ENCODE measurements around the gene GABRE. TPM values are rescaled to one million over a fixed set of nuclear protein-coding genes. Genes with fewer than 3 reads are reported as not detected.

GABRE gene
- total RNA-seq, 1 donor from 2014 or later: 31.3 TPM

GRCh38 chrX:151970661-151971060 is 3.8 kb downstream of the GABRE start:
- H3K36me3 ChIP-seq: peaks cover 23% of the 10 kb centered on the region
- no peak for TF ChIP-seq CTCF (IDR thresholded peaks at IDR 0.05; ENCODE audit: borderline replicate concordance)
- H3K9me3 ChIP-seq (replicated peaks): no peaks in the 10 kb centered on the region
- intact Hi-C loops (cut with micrococcal nuclease): no loop called here
- no peak overlapping the region for H3K4me3 ChIP-seq
- H3K27ac ChIP-seq (replicated peaks): peak overlapping the region; percentile 54
- H3K27me3 ChIP-seq (ENCODE audit: low read depth): no peaks in the 10 kb centered on the region
- H3K4me1 ChIP-seq: peaks cover 18% of the 10 kb centered on the region
- DNase-seq: peak; percentile 75

- peaks cover 18% of the 10 kb centered on the region for H3K4me1 ChIP-seq
- H3K9me3 ChIP-seq (replicated peaks): no peaks in the 10 kb centered on the region
- no peak overlapping the region for H3K27ac ChIP-seq (replicated peaks)
- intact Hi-C loops (cut with micrococcal nuclease): no loop called here
- peaks cover 23% of the 10 kb centered on the region for H3K36me3 ChIP-seq
- no peak overlapping the region for H3K4me3 ChIP-seq
- no peak for TF ChIP-seq CTCF (IDR thresholded peaks at IDR 0.05; ENCODE audit: borderline replicate concordance)
- no peak for DNase-seq
- no peaks in the 10 kb centered on the region for H3K27me3 ChIP-seq (ENCODE audit: low read depth)
Measured at GRCh38 chrX:151970027-151970426, 4.4 kb downstream of the GABRE start.

- TF ChIP-seq CTCF (IDR thresholded peaks at IDR 0.05; ENCODE audit: borderline replicate concordance): no peak
- H3K4me1 ChIP-seq: peaks cover 13% of the 10 kb centered on the region
- H3K27ac ChIP-seq (replicated peaks): no peak overlapping the region
- DNase-seq: no peak
- H3K4me3 ChIP-seq: no peak overlapping the region
- peaks cover 23% of the 10 kb centered on the region for H3K36me3 ChIP-seq
- intact Hi-C loops (cut with micrococcal nuclease): no loop called here
- no peaks in the 10 kb centered on the region for H3K9me3 ChIP-seq (replicated peaks)
- no peaks in the 10 kb centered on the region for H3K27me3 ChIP-seq (ENCODE audit: low read depth)
Measured at GRCh38 chrX:151966236-151966635, 8.2 kb downstream of the GABRE start.

GRCh38 chrX:151962034-151962433 is 12.4 kb downstream of the GABRE start:
- no peak overlapping the region for H3K4me3 ChIP-seq
- TF ChIP-seq CTCF (IDR thresholded peaks at IDR 0.05; ENCODE audit: borderline replicate concordance): no peak
- H3K27ac ChIP-seq (replicated peaks): no peak overlapping the region
- no peak for DNase-seq
- intact Hi-C loops (cut with micrococcal nuclease): no loop called here
- no peaks in the 10 kb centered on the region for H3K9me3 ChIP-seq (replicated peaks)
- H3K36me3 ChIP-seq: peaks cover 24% of the 10 kb centered on the region
- H3K4me1 ChIP-seq: no peaks in the 10 kb centered on the region
- no peaks in the 10 kb centered on the region for H3K27me3 ChIP-seq (ENCODE audit: low read depth)

GRCh38 chrX:151958101-151958500 is 16.4 kb downstream of the GABRE start:
- Histone ChIP-seq H3K36me3 (peaks cover 46% of the 10 kb centered on the region), H3K27me3 (ENCODE audit: low read depth) (no peaks in the 10 kb centered on the region), H3K4me1 (no peaks in the 10 kb centered on the region), H3K4me3 (no peak overlapping the region), H3K9me3 (replicated peaks) (no peaks in the 10 kb centered on the region), H3K27ac (replicated peaks) (no peak overlapping the region)
- no peak for DNase-seq
- no peak for TF ChIP-seq CTCF (IDR thresholded peaks at IDR 0.05; ENCODE audit: borderline replicate concordance)
- intact Hi-C loops (cut with micrococcal nuclease): no loop called here

- H3K9me3 ChIP-seq (replicated peaks): no peaks in the 10 kb centered on the region
- peaks cover 41% of the 10 kb centered on the region for H3K36me3 ChIP-seq
- H3K27me3 ChIP-seq (ENCODE audit: low read depth): no peaks in the 10 kb centered on the region
- no peak overlapping the region for H3K27ac ChIP-seq (replicated peaks)
- intact Hi-C loops (cut with micrococcal nuclease): no loop called here
- H3K4me3 ChIP-seq: no peak overlapping the region
- TF ChIP-seq CTCF (IDR thresholded peaks at IDR 0.05; ENCODE audit: borderline replicate concordance): no peak
- DNase-seq: no peak
- H3K4me1 ChIP-seq: no peaks in the 10 kb centered on the region
Measured at GRCh38 chrX:151954730-151955129, 19.7 kb downstream of the GABRE start.

Data from left ventricle myocardium inferior (tissue), 1 donor.